Left lung (tissue), 10 donors: ENCODE data around the gene OBSL1. TPM values are rescaled to one million over a fixed set of nuclear protein-coding genes. Genes with fewer than 3 reads are reported as not detected.
A peak's percentile ranks its signal among the peaks of the same experiment; 100 is the strongest.

Experiments
- ATAC-seq: fragments of 200-7000 bp; cut with Tn5 transposase; one replicate; pipeline ENCODE4 v1.9.1; 2020; ENCODE audit warnings: moderate library complexity
- DNase-seq, 4 donors: peaks; one replicate each; pipeline ENCODE4 v3.0.0-alpha.2; 2013 to 2020
- H3K27ac ChIP-seq, 2 donors: fragments of 200-600 bp; sonication (generic) in 1 of 2; one replicate each; pipeline versions ENCODE4 v1.5.0 to v1.8.0; 2020 to 2021
- H3K27me3 ChIP-seq, 2 donors: fragments of 200-600 bp; sonication (generic) in 1 of 2; one replicate each; pipeline versions ENCODE4 v1.5.0 to v1.8.0; 2020 to 2021
- H3K36me3 ChIP-seq, 2 donors: fragments of 200-600 bp; sonication (generic) in 1 of 2; one replicate each; pipeline versions ENCODE4 v1.5.0 to v1.8.0; 2020 to 2021
- H3K4me1 ChIP-seq, 2 donors: fragments of 200-600 bp; one replicate each; pipeline ENCODE4 v1.8.0; 2021
- H3K4me3 ChIP-seq, 2 donors: fragments of 200-600 bp; sonication (generic) in 1 of 2; one replicate each; pipeline versions ENCODE4 v1.5.0 to v1.8.0; 2020 to 2021; ENCODE audit warnings: mild to moderate bottlenecking in 1 of 2
- H3K9me3 ChIP-seq, 2 donors: fragments of 200-600 bp; sonication (generic) in 1 of 2; one replicate each; pipeline versions ENCODE4 v1.5.0 to v1.8.0; 2020 to 2021
- CTCF ChIP-seq, 2 donors: fragments of 200-600 bp; sonication (generic) in 1 of 2; IDR thresholded peaks; one replicate each; pipeline versions ENCODE4 v1.5.0 to v1.8.0; 2021; ENCODE audit warnings: antibody characterized with exemption in 2 of 2
- intact Hi-C, 2 donors: fragments of 100-400 bp; cut with DNase I; formaldehyde crosslinking; loops; one replicate each; pipeline versions ENCODE4 v1.11.2 to v1.14.2; 2022
- polyA plus RNA-seq, 6 donors: library from polyadenylated mRNA; unstranded; fragments of 120-200 nt; gene quantifications; one replicate each; pipeline ENCODE4 v1.2.1, GENCODE V29; 2013; ENCODE audit not compliant: insufficient read length in 6 of 6
- total RNA-seq, 2 donors: library from RNA; stranded (reverse); fragmentation: NEBNext Ultra II Directional; extraction: Animal tissue kit (Norgen Biotek cat#: 25700); gene quantifications; one replicate each; pipeline ENCODE4 v1.2.1, GENCODE V29; 2021
- donor health status: DM: no; HTN: yes; CAD: no.
- donor health status: DM: no; HTN: no; CAD: no.

The OBSL1 gene
- total and polyA plus RNA-seq, 8 donors = 43.4 to 143 (median 128) TPM

- ATAC-seq (no peak), DNase-seq (peak in 1 of 4 donors; percentile 72)
- Histone ChIP-seq H3K36me3 (no peaks in the 10 kb centered on the region), H3K27ac (no peak overlapping the region), H3K4me3 (no peak overlapping the region), H3K4me1 (peaks cover 2 to 4% of the 10 kb centered on the region in 2 donors), H3K27me3 (peaks cover 4 to 15% of the 10 kb centered on the region in 2 donors), H3K9me3 (no peaks in the 10 kb centered on the region)
- intact Hi-C loops = no loop called here
- TF ChIP-seq CTCF (IDR thresholded peaks at IDR 0.05) = no peak
Measured at GRCh38 chr2:219557791-219558785, 13.3 kb downstream of the OBSL1 start.

GRCh38 chr2:219557320-219557719 is 14.0 kb downstream of the OBSL1 start:
- H3K4me1 ChIP-seq = peaks cover 5 to 11% of the 10 kb centered on the region in 2 donors
- H3K4me3 ChIP-seq = no peak overlapping the region
- intact Hi-C loops = no loop called here
- H3K36me3 ChIP-seq = no peaks in the 10 kb centered on the region
- TF ChIP-seq CTCF (IDR thresholded peaks at IDR 0.05) = no peak
- no peak for ATAC-seq
- no peaks in the 10 kb centered on the region for H3K9me3 ChIP-seq
- peak in 1 of 4 donors; percentile 82 for DNase-seq
- no peak overlapping the region for H3K27ac ChIP-seq
- peaks cover 9 to 23% of the 10 kb centered on the region in 2 donors for H3K27me3 ChIP-seq

DNA sequence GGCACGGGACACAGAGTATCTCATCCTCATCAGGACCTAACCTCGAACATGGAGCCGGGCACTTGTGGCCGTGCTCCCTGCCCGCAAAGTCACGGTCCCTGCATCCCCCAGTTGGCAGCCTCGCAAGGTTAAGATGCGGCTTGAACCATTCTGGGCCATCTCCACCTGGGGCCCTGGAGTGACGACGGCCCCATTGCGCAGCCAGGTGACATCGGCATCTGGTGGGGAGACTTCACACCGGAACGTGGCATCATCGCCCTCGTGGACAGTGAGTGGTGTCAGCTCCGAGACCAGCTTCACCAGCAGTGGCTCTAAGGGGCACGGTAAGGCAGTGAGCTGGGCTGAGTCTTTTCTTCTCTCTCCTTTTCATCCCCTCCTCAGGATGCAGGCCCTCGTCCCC is 14.9 kb downstream of the OBSL1 start:
- Histone ChIP-seq H3K27me3 (peaks cover 14 to 32% of the 10 kb centered on the region in 2 donors), H3K27ac (no peak overlapping the region), H3K4me3 (no peak overlapping the region), H3K4me1 (peaks cover 5 to 20% of the 10 kb centered on the region in 2 donors), H3K36me3 (no peaks in the 10 kb centered on the region), H3K9me3 (no peaks in the 10 kb centered on the region)
- intact Hi-C loops = no loop called here
- TF ChIP-seq CTCF (IDR thresholded peaks at IDR 0.05) = no peak
- DNase-seq (peak in 1 of 4 donors; percentile 62), ATAC-seq (no peak)

- Histone ChIP-seq H3K27me3 (peaks cover 16 to 36% of the 10 kb centered on the region in 2 donors), H3K36me3 (no peaks in the 10 kb centered on the region), H3K27ac (no peak overlapping the region), H3K4me3 (no peak overlapping the region), H3K9me3 (no peaks in the 10 kb centered on the region), H3K4me1 (peaks cover 5 to 20% of the 10 kb centered on the region in 2 donors)
- no peak for TF ChIP-seq CTCF (IDR thresholded peaks at IDR 0.05)
- intact Hi-C loops = no loop called here
- ATAC-seq (no peak), DNase-seq (peak in 1 of 4 donors; percentile 68)
Measured at GRCh38 chr2:219555956-219556355, 15.4 kb downstream of the OBSL1 start.

DNA sequence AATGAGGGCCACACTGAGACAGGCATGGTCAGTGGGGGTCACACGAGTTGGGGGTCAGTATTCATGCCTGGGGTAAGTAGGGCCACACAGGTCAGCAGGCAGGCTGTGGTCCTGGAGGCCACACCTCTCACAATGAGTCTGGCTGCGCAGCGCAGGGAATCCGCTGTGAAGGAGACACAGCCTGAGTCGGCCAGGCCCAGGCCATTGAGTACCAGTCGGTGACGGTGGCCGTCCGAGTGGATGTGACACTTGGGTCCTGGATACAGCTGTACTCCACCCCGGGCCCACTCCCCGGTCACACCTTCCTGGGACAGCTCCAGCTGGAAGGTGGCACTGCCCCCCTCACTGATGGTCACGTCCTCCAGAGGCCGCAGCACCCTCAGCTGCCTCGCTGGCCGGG is 17.0 kb downstream of the OBSL1 start:
- H3K36me3 ChIP-seq = no peaks in the 10 kb centered on the region
- H3K9me3 ChIP-seq = no peaks in the 10 kb centered on the region
- H3K27me3 ChIP-seq = peaks cover 16 to 53% of the 10 kb centered on the region in 2 donors
- TF ChIP-seq CTCF (IDR thresholded peaks at IDR 0.05) = no peak
- H3K27ac ChIP-seq = no peak overlapping the region
- DNase-seq (peak in 1 of 4 donors; percentile 83), ATAC-seq (no peak)
- H3K4me1 ChIP-seq = peaks cover 5 to 20% of the 10 kb centered on the region in 2 donors
- no peak overlapping the region for H3K4me3 ChIP-seq
- intact Hi-C loops = no loop called here
